HepG2 (cell line): ENCODE results near the gene FOXD1. TPM values are rescaled to one million over a fixed set of nuclear protein-coding genes. Genes with fewer than 3 reads are reported as not detected.

Experiments used
- ATAC-seq: fragments of 200-7000 bp; cut with Tn5 transposase; 3 replicates; pipeline ENCODE4 v1.9.1; 2020; ENCODE audit warnings: mild to moderate bottlenecking, moderate library complexity
- BruUV-seq: library from RNA; stranded (reverse); fragments of 400-500 nt; replicated peaks from 2 replicates; lab custom pipeline; 2021; lab: Mats Ljungman, UMichigan
- CTCF ChIA-PET: fragments of 300-600 bp; formaldehyde crosslinking; extraction: SDS; loops from one replicate; lab custom pipeline; 2021; ENCODE audit warnings: low total read pairs, inconsistent platforms, low intra/inter-chr PET ratio; lab: Yijun Ruan, JAX
- POLR2A ChIA-PET: fragments of 350-600 bp; sonication (Branson Sonifier 250); formaldehyde crosslinking; loops from one replicate; lab custom pipeline; 2020; ENCODE audit warnings: antibody characterized with exemption, inconsistent platforms; lab: Yijun Ruan, JAX
- DNase-seq: peaks from one replicate; pipeline ENCODE4 v3.0.0-alpha.2; 2015; ENCODE audit warnings: low spot score
- FAIRE-seq: peaks from 3 replicates; lab custom pipeline; 2011; peaks lifted over from hg19 to GRCh38; lab: Jason Lieb, UNC
- H2AFZ ChIP-seq: one replicate; pipeline ENCODE4 v1.6.1; 2011; ENCODE audit warnings: low read length, inconsistent platforms
- H3K27ac ChIP-seq: fragments of 300-600 bp; 3 replicates; pipeline ENCODE4 v1.8.0; 2011; ENCODE audit warnings: mixed run types, mild to moderate bottlenecking, mixed read lengths, low read length, inconsistent platforms; ENCODE audit not compliant: insufficient read depth; ENCODE audit errors: extremely low read length
- H3K27me3 ChIP-seq, 2 experiments: fragments of 200-600 bp in 1 of 2; 2 replicates in 1 of 2; 3 replicates in 1 of 2; pipeline versions ENCODE4 v1.6.0 to v1.8.0; 2011; ENCODE audit warnings: low read length in 2 of 2, mild to moderate bottlenecking in 2 of 2, moderate library complexity in 2 of 2, inconsistent platforms in 1 of 2; ENCODE audit not compliant: insufficient read depth in 2 of 2, control insufficient read depth in 1 of 2
- H3K36me3 ChIP-seq, 2 experiments: fragments of 200-600 bp in 1 of 2; replicated peaks in 1 of 2; 2 replicates in 1 of 2; 3 replicates in 1 of 2; pipeline versions ENCODE4 v1.5.1 to v1.8.0; 2011; ENCODE audit warnings: low read length in 2 of 2, inconsistent platforms in 1 of 2; ENCODE audit not compliant: insufficient read depth in 2 of 2, control insufficient read depth in 1 of 2
- H3K4me1 ChIP-seq: 2 replicates; pipeline ENCODE4 v1.5.1; 2012; ENCODE audit warnings: low read length, inconsistent platforms; ENCODE audit not compliant: insufficient read depth
- H3K4me2 ChIP-seq: 2 replicates; pipeline ENCODE4 v1.6.0; 2011; ENCODE audit warnings: low read depth, low read length, inconsistent platforms
- H3K4me3 ChIP-seq, 3 experiments: fragments of 200-600 bp in 1 of 3; sonication (generic), shearing (Covaris generic) in 1 of 3; replicated peaks in 1 of 3; 2 replicates each; pipeline ENCODE4 v1.5.1; 2011 to 2016; ENCODE audit warnings: low read length in 3 of 3, inconsistent platforms in 2 of 3, low read depth in 2 of 3, mild to moderate bottlenecking in 2 of 3, control low read depth in 1 of 3, mixed read lengths in 1 of 3; ENCODE audit not compliant: insufficient read depth in 1 of 3
- H3K79me2 ChIP-seq: one replicate; pipeline ENCODE4 v1.6.1; 2011; ENCODE audit warnings: low read length, inconsistent platforms; ENCODE audit not compliant: insufficient read depth
- H3K9ac ChIP-seq: 2 replicates; pipeline ENCODE4 v1.6.0; 2011; ENCODE audit warnings: mild to moderate bottlenecking, low read depth, low read length, inconsistent platforms; ENCODE audit not compliant: insufficient read depth
- H3K9me3 ChIP-seq: 2 replicates; pipeline ENCODE4 v1.5.1; 2012; ENCODE audit warnings: mild to moderate bottlenecking, low read length
- H4K20me1 ChIP-seq: 2 replicates; pipeline ENCODE4 v1.6.0; 2011; ENCODE audit warnings: inconsistent platforms, mild to moderate bottlenecking, low read length, moderate library complexity; ENCODE audit not compliant: insufficient read depth
- EED ChIP-seq: sonication (generic); formaldehyde crosslinking; IDR thresholded peaks from 2 replicates; pipeline ENCODE4 v1.5.0; 2020; ENCODE audit warnings: mild to moderate bottlenecking, missing genetic modification reagents
- FIP1L1 ChIP-seq: fragments of 200-400 bp; formaldehyde crosslinking; IDR thresholded peaks from 2 replicates; pipeline ENCODE4 v1.6.1; 2018; ENCODE audit warnings: low read depth, mild to moderate bottlenecking, low read length, moderate library complexity, borderline replicate concordance; ENCODE audit not compliant: insufficient read depth
- MAF1 ChIP-seq: sonication (generic); formaldehyde crosslinking; IDR thresholded peaks from 2 replicates; pipeline ENCODE4 v1.5.0; 2020; ENCODE audit warnings: missing genetic modification reagents, borderline replicate concordance
- NFRKB ChIP-seq: fragments of 450-650 bp; IDR thresholded peaks from 2 replicates; pipeline ENCODE4 v1.6.1; 2017
- PAXIP1 ChIP-seq: sonication (generic); formaldehyde crosslinking; conservative IDR thresholded peaks from 2 replicates; pipeline ENCODE4 v1.4.0; 2020; ENCODE audit warnings: mild to moderate bottlenecking, missing genetic modification reagents, moderate library complexity
- SIX4 ChIP-seq: sonication (generic); formaldehyde crosslinking; IDR thresholded peaks from 2 replicates; pipeline ENCODE4 v1.4.0; 2020; ENCODE audit warnings: missing genetic modification reagents
- SOX5 ChIP-seq: IDR thresholded peaks from 2 replicates; pipeline ENCODE4 v1.6.1; 2016; ENCODE audit warnings: borderline replicate concordance
- ZBTB8A ChIP-seq: sonication (generic); formaldehyde crosslinking; IDR thresholded peaks from 2 replicates; pipeline ENCODE4 v1.4.0; 2020; ENCODE audit warnings: mild to moderate bottlenecking, low read depth, missing genetic modification reagents, borderline replicate concordance
- ZNF232 ChIP-seq: sonication (generic); formaldehyde crosslinking; IDR thresholded peaks from 2 replicates; pipeline ENCODE4 v1.4.0; 2020; ENCODE audit warnings: missing genetic modification reagents, borderline replicate concordance
- ZNF329 ChIP-seq: sonication (generic); formaldehyde crosslinking; IDR thresholded peaks from 2 replicates; pipeline ENCODE4 v1.9.0; 2021; ENCODE audit warnings: low read depth, mild to moderate bottlenecking, missing genetic modification reagents
- ZNF567 ChIP-seq: sonication (generic); formaldehyde crosslinking; IDR thresholded peaks from 2 replicates; pipeline ENCODE4 v1.8.1; 2023; ENCODE audit warnings: mild to moderate bottlenecking, missing genetic modification reagents, borderline replicate concordance
- ZNF605 ChIP-seq: sonication (generic); formaldehyde crosslinking; IDR thresholded peaks from 2 replicates; pipeline ENCODE4 v1.8.0; 2022; ENCODE audit warnings: mild to moderate bottlenecking, missing genetic modification reagents
- ZNF7 ChIP-seq: IDR thresholded peaks from 2 replicates; pipeline ENCODE4 v1.6.1; 2016; ENCODE audit warnings: missing biosample characterization, missing genetic modification reagents
- WGBS: methylation state at CpG from one replicate; pipeline ENCODE4 v1.1.6; 2017; ENCODE audit warnings: low lambda C conversion rate; 5-methylcytosine and 5-hydroxymethylcytosine counted together
- in situ Hi-C: cut with HindIII; loops from 2 replicates; pipeline ENCODE4 v1.10.0; 2017; ENCODE audit warnings: low pct_unique_long_range_greater_than_20kb; ENCODE audit not compliant: extremely low pct_ligation_motif_present
- intact Hi-C: fragments of 100-400 bp; cut with micrococcal nuclease; formaldehyde crosslinking; loops from one replicate; pipeline ENCODE4 v1.10.0; 2022; ENCODE audit not compliant: unreplicated experiment
- polyA plus RNA-seq, 8 experiments: library from polyadenylated mRNA; depleted of rRNA in 3 of 8; stranded (reverse) in 7 of 8; unstranded in 1 of 8; fragments of >200 nt; fragmentation: Illumina TruSeq in 4 of 8; extraction: Trizol in 4 of 8; gene quantifications; 2 replicates each; pipeline versions ENCODE4 v1.2.1 to v1.2.3, GENCODE V29; 2011 to 2016; ENCODE audit warnings: low read depth in 4 of 8, missing spikeins in 1 of 8, mixed read lengths in 1 of 8; ENCODE audit not compliant: insufficient read depth in 1 of 8
- total RNA-seq, 5 experiments: library from RNA; depleted of rRNA; stranded (reverse); fragments of >200 nt; fragmentation: Illumina TruSeq; extraction: Trizol; gene quantifications; 2 replicates each; pipeline ENCODE4 v1.2.3, GENCODE V29; 2016; ENCODE audit warnings: low read depth in 1 of 5
- TF ChIP-seq, protein P1 (sequence below): IDR thresholded peaks from 2 replicates; pipeline ENCODE4 v1.6.1; 2018; ENCODE audit warnings: missing genetic modification reagents, mild to moderate bottlenecking, missing compliant biosample characterization
- TF ChIP-seq, protein P2 (sequence below): sonication (generic); formaldehyde crosslinking; IDR thresholded peaks from 2 replicates; pipeline ENCODE4 v1.5.0; 2020; ENCODE audit warnings: missing genetic modification reagents
- TF ChIP-seq, protein P3 (sequence below): sonication (generic); formaldehyde crosslinking; IDR thresholded peaks from 2 replicates; pipeline ENCODE4 v1.4.0; 2020; ENCODE audit warnings: mild to moderate bottlenecking, missing genetic modification reagents
- TF ChIP-seq, protein P4 (sequence below): IDR thresholded peaks from 2 replicates; pipeline ENCODE4 v1.6.1; 2012; ENCODE audit warnings: low read length, improper control_type of control experiment

The FOXD1 gene
- total and polyA plus RNA-seq, 2 of the 13 experiments (the other 11 are each of a cell fraction or from before 2014, with no cell fraction given): 0.04 to 0.05 TPM

- no peak for FAIRE-seq
Observed at GRCh38 chr5:73424556-73424977, 24.0 kb downstream of the FOXD1 start.

More at GRCh38 chr5:73424556-73424977, 24.0 kb downstream of the FOXD1 start:
- Histone ChIP-seq H3K27ac (no peak overlapping the region), H2AFZ (no peak overlapping the region), H3K4me1 (no peaks in the 10 kb centered on the region), H3K79me2 (no peaks in the 10 kb centered on the region), H3K4me2 (no peak overlapping the region), H3K4me3 (no peak overlapping the region), H3K36me3 (no peaks in the 10 kb centered on the region), H3K27me3 (peaks cover 0 to 22% of the 10 kb centered on the region in 2 experiments; a peak in 3 of 5 replicates), H3K9ac (no peak overlapping the region), H4K20me1 (no peaks in the 10 kb centered on the region), H3K9me3 (no peaks in the 10 kb centered on the region)
- intact Hi-C loops (no loop called here), in situ Hi-C loops (no loop called here)
- DNase-seq: no peak
- WGBS: 41% methylated on average over 5 of the region's 5 CpGs
- BruUV-seq: no TSS peak
- TF ChIP-seq EED (CRISPR knock-in tag) (no peak), ZNF329 (CRISPR knock-in tag) (no peak), ZNF567 (CRISPR knock-in tag) (no peak), PAXIP1 (CRISPR knock-in tag) (no peak), NFRKB (no peak), FIP1L1 (no peak), ZBTB8A (CRISPR knock-in tag) (no peak), ZNF232 (CRISPR knock-in tag) (no peak), ZNF7 (CRISPR knock-in tag) (no peak), SIX4 (CRISPR knock-in tag) (no peak), SOX5 (CRISPR knock-in tag) (no peak), MAF1 (no peak), ZNF605 (no peak)
- TF ChIP-seq, protein P1, sequence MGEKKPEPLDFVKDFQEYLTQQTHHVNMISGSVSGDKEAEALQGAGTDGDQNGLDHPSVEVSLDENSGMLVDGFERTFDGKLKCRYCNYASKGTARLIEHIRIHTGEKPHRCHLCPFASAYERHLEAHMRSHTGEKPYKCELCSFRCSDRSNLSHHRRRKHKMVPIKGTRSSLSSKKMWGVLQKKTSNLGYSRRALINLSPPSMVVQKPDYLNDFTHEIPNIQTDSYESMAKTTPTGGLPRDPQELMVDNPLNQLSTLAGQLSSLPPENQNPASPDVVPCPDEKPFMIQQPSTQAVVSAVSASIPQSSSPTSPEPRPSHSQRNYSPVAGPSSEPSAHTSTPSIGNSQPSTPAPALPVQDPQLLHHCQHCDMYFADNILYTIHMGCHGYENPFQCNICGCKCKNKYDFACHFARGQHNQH (CRISPR knock-in tag): no peak
- TF ChIP-seq, protein P2, sequence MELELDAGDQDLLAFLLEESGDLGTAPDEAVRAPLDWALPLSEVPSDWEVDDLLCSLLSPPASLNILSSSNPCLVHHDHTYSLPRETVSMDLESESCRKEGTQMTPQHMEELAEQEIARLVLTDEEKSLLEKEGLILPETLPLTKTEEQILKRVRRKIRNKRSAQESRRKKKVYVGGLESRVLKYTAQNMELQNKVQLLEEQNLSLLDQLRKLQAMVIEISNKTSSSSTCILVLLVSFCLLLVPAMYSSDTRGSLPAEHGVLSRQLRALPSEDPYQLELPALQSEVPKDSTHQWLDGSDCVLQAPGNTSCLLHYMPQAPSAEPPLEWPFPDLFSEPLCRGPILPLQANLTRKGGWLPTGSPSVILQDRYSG (CRISPR knock-in tag): no peak
- TF ChIP-seq, protein P3, sequence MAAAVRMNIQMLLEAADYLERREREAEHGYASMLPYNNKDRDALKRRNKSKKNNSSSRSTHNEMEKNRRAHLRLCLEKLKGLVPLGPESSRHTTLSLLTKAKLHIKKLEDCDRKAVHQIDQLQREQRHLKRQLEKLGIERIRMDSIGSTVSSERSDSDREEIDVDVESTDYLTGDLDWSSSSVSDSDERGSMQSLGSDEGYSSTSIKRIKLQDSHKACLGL (CRISPR knock-in tag): no peak
- TF ChIP-seq, protein P4, sequence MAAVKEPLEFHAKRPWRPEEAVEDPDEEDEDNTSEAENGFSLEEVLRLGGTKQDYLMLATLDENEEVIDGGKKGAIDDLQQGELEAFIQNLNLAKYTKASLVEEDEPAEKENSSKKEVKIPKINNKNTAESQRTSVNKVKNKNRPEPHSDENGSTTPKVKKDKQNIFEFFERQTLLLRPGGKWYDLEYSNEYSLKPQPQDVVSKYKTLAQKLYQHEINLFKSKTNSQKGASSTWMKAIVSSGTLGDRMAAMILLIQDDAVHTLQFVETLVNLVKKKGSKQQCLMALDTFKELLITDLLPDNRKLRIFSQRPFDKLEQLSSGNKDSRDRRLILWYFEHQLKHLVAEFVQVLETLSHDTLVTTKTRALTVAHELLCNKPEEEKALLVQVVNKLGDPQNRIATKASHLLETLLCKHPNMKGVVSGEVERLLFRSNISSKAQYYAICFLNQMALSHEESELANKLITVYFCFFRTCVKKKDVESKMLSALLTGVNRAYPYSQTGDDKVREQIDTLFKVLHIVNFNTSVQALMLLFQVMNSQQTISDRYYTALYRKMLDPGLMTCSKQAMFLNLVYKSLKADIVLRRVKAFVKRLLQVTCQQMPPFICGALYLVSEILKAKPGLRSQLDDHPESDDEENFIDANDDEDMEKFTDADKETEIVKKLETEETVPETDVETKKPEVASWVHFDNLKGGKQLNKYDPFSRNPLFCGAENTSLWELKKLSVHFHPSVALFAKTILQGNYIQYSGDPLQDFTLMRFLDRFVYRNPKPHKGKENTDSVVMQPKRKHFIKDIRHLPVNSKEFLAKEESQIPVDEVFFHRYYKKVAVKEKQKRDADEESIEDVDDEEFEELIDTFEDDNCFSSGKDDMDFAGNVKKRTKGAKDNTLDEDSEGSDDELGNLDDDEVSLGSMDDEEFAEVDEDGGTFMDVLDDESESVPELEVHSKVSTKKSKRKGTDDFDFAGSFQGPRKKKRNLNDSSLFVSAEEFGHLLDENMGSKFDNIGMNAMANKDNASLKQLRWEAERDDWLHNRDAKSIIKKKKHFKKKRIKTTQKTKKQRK: no peak
- POLR2A ChIA-PET: no interaction called here
- CTCF ChIA-PET: no interaction called here
- ATAC-seq: no peak
